BLaER1 (cell line): ENCODE measurements around the gene MCTS1.
"Not testable (repeated sequence)": the region's sequence is repeated elsewhere in the genome, so short reads cannot be mapped to it uniquely, and the experiment has no call there.

Experiments
- H3K27ac ChIP-seq: shearing (Covaris generic); formaldehyde crosslinking; 2 replicates; pipeline ENCODE4 v1.8.1; 2022
- H3K27me3 ChIP-seq: shearing (Covaris generic); formaldehyde crosslinking; 2 replicates; pipeline ENCODE4 v1.8.1; 2022
- H3K36me3 ChIP-seq: shearing (Covaris generic); formaldehyde crosslinking; 2 replicates; pipeline ENCODE4 v1.8.1; 2022
- H3K4me1 ChIP-seq: shearing (Covaris generic); formaldehyde crosslinking; 2 replicates; pipeline ENCODE4 v1.8.1; 2022
- H3K4me2 ChIP-seq: shearing (Covaris generic); formaldehyde crosslinking; 2 replicates; pipeline ENCODE4 v1.8.1; 2022
- H3K4me3 ChIP-seq: shearing (Covaris generic); formaldehyde crosslinking; 2 replicates; pipeline ENCODE4 v1.8.1; 2022
- H3K9ac ChIP-seq: shearing (Covaris generic); formaldehyde crosslinking; 2 replicates; pipeline ENCODE4 v1.8.1; 2022
- H3K9me3 ChIP-seq: shearing (Covaris generic); formaldehyde crosslinking; 2 replicates; pipeline ENCODE4 v1.8.1; 2022
- H4K20me1 ChIP-seq: shearing (Covaris generic); formaldehyde crosslinking; 2 replicates; pipeline ENCODE4 v1.8.1; 2022
- Cebpa-rat ChIP-seq: shearing (Covaris generic); IDR thresholded peaks from 2 replicates; pipeline ENCODE4 v1.8.1; 2022

Gene MCTS1

DNA sequence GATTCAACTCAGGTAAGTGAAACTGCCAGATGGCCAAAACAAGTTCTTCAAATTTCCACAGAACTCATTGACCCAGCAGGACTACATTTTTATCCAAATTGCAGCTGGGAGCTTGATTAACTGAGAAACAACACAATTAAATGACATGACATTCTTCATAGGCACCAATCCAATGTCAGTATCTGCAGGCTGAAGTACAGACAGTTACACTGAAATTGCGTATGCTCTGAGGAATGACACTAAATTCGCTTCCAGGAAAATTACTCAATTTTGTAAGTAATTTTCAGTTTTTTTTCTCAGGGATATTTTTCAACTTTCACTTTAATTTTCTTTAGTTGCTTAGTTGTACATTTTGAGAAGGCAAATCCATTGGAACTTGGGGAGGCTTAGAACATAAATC, 21.5 kb downstream of the MCTS1 start:
- Histone ChIP-seq H3K27ac (no peak overlapping the region), H3K9ac (no peak overlapping the region), H3K4me2 (no peak overlapping the region)

DNA sequence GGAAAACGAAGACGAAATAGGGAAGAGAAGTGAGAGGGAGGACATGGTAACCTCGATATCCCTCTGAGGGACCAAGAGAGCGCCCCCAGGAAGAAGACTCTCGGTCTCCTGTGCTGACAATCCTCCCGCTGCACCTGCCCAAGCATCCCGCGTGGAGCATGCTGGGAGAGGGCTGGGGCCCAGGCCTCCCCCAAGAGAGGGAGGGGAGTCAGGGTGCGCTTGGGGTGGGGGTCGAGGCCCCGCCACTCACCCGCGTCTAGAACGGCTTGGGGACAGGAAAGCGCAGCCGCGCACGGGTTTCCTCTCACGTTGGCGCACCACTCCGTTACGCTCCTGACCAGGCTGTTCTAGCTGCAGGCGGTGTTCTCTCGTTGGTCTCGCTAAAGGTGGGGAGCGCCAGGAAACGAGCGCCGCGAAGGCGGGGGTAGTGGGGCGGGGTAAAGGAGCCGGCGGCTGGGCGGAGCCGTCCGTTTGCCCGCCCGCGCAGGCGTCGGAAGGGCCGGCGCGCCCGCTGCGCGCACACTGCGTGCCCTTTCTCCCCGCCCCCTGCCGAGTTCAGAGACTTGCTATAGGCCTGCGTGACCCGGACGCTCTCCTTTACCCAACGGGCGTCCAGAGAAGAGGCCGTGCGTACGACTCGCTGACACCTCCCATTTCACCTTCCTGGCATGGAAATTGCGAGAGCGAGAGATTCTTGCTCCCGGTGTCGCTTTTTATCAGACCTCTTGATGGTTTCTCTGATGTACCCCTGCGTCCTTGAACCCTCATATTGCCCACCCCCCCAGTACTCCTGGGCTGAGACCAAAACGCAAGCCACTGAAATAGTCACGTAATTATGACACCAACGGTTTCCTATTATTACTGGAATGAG, 26.0 kb downstream of the MCTS1 start, which contains the start of gene C1GALT1C1:
TSS of gene C1GALT1C1 (minus strand) at position 388 of the 871 bp plus-strand sequence. CDS start 2,888 bp downstream, outside the sequence.
- no peaks in the 10 kb centered on the region for H3K27me3 ChIP-seq
- peak within 1 kb of the TSS; percentile 66 for H3K4me2 ChIP-seq
- no peak for TF ChIP-seq Cebpa-rat
- H3K9me3 ChIP-seq, result no peaks in the 10 kb centered on the region; the same call in 1 of the 2 replicates
- H4K20me1 ChIP-seq, result no peaks in the 10 kb centered on the region
- peaks cover 16% of the 10 kb centered on the region for H3K4me1 ChIP-seq
- no peaks in the 10 kb centered on the region for H3K36me3 ChIP-seq
- peak within 1 kb of the TSS; percentile 79 for H3K9ac ChIP-seq
- peak within 1 kb of the TSS; percentile 81 for H3K27ac ChIP-seq
- H3K4me3 ChIP-seq, result peak within 1 kb of the TSS; percentile 69

More for the DNA sequence above, 21.5 kb downstream of the MCTS1 start:
- no peak for TF ChIP-seq Cebpa-rat
- Histone ChIP-seq H3K9me3 (no peaks in the 10 kb centered on the region; the same call in 1 of the 2 replicates), H3K27me3 (no peaks in the 10 kb centered on the region), H3K36me3 (no peaks in the 10 kb centered on the region), H4K20me1 (no peaks in the 10 kb centered on the region), H3K4me1 (peaks cover 11% of the 10 kb centered on the region), H3K4me3 (no peak overlapping the region)

DNA sequence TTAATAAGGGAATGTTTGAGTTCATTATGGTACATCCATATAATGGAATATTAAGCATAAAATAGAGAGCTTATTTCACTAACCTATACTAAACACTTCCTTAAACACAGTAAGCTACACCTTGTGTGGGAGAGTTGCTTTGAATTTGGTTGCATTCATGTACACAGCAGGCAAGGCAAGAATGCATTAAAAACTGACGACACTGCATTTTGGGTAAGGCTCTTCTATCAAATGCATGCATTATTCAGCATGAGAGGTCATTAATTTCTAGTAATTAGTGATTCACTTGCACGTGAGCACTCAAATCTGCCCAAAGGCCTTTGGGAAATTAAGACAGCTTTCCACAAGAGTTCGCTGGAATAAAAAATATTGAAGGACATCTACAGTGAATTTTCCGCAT, 34.7 kb downstream of the MCTS1 start:
- H3K9me3 ChIP-seq, result no peaks in the 10 kb centered on the region
- no peaks in the 10 kb centered on the region for H4K20me1 ChIP-seq
- H3K27me3 ChIP-seq, result no peaks in the 10 kb centered on the region
- H3K4me3 ChIP-seq, result no peak overlapping the region
- no peak overlapping the region for H3K27ac ChIP-seq
- no peak overlapping the region for H3K9ac ChIP-seq
- no peaks in the 10 kb centered on the region for H3K36me3 ChIP-seq
- H3K4me1 ChIP-seq, result peaks cover 9% of the 10 kb centered on the region
- no peak for TF ChIP-seq Cebpa-rat
- H3K4me2 ChIP-seq, result no peak overlapping the region

DNA sequence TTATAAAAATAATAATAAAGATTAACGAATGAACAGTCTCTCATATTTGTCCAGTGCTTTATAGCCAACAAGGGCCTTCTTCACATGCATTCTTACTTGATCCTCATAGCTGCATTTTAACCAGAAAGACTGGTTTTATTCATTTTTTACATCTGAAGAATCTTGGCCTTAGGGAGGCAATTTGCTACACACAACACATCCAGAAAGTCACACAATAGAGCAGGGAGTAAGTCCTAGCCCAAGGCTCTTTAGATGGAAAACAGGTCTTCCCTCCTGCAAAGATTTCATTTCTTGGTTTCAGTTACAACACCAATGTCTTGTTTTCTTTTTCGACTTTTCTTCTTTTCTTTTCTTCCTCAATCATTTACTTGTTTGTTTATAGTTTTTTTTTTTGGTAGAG, 39.0 kb downstream of the MCTS1 start:
- no peak for TF ChIP-seq Cebpa-rat
- no peaks in the 10 kb centered on the region for H3K9me3 ChIP-seq
- H4K20me1 ChIP-seq, result no peaks in the 10 kb centered on the region
- no peaks in the 10 kb centered on the region for H3K36me3 ChIP-seq
- no peak overlapping the region for H3K27ac ChIP-seq
- no peaks in the 10 kb centered on the region for H3K4me1 ChIP-seq
- H3K4me2 ChIP-seq, result no peak overlapping the region
- H3K27me3 ChIP-seq, result no peaks in the 10 kb centered on the region
- no peak overlapping the region for H3K9ac ChIP-seq
- H3K4me3 ChIP-seq, result no peak overlapping the region

DNA sequence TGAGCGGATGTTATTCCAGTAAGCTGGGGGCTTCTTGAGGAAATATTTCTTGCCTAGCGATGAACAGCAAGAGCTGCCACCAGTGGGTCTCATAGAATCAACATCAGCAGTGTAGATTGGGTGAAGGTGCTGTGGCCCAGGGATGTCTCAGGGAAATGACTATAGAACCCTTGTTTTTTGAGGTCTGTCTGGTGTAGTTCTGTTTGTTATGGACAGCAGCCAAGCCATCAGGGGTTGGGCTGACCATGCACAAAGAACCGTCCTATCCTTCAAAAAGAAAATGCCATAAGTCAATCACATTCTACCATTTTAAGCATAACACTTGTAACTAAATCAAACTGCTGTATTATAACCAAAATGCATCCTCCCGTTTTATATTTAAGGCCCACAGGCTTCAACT, 43.2 kb downstream of the MCTS1 start:
- Histone ChIP-seq H3K27me3 (no peaks in the 10 kb centered on the region), H3K4me2 (no peak overlapping the region), H4K20me1 (no peaks in the 10 kb centered on the region), H3K27ac (no peak overlapping the region), H3K9me3 (peaks cover 5% of the 10 kb centered on the region; the same call in 1 of the 2 replicates), H3K9ac (no peak overlapping the region), H3K4me1 (no peaks in the 10 kb centered on the region), H3K4me3 (no peak overlapping the region), H3K36me3 (no peaks in the 10 kb centered on the region)
- TF ChIP-seq Cebpa-rat, result no peak

DNA sequence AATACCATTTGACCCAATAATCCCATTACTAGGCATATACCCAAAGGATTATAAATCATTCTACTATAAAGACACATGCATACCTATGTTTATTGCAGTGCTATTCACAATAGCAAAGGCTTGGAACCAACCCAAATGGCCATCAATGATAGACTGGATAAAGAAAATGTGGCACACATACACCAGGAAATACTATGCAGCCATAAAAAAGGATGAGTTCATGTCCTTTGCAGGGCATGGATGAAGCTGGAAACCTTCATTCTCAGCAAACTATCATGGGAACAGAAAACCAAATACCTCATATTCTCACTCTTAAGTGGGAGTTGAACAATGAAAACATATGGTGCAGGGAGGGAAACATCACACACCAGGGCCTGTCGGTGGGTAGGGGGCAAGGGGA, 48.4 kb downstream of the MCTS1 start:
- H3K9me3 ChIP-seq, H3K4me3 ChIP-seq, H3K27me3 ChIP-seq, H3K9ac ChIP-seq, H3K27ac ChIP-seq, H3K4me1 ChIP-seq, H4K20me1 ChIP-seq, H3K4me2 ChIP-seq, H3K36me3 ChIP-seq: not testable (repeated sequence)

DNA sequence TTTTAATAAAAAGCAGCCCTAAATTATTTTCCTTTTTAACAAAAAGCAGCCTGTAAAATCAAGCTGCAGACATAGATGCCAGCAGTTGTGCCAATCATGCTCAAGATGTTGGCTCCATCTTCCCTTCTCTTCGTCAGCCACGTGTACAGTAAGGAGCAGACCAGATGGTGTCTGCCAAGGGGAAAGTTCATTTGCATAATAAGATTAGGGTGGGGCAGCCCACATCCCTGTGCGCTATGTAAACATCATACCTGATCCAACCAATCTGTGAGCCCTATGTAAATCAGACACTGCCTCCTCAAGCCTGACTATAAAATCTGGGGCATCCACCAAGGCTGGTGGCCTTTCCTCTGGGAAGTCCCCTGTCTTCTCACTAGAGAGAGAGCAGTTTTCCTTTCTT, 49.1 kb downstream of the MCTS1 start:
- Histone ChIP-seq H3K4me1 (no peaks in the 10 kb centered on the region), H4K20me1 (no peaks in the 10 kb centered on the region), H3K27ac (no peak overlapping the region), H3K36me3 (no peaks in the 10 kb centered on the region), H3K4me3 (no peak overlapping the region), H3K4me2 (no peak overlapping the region), H3K27me3 (no peaks in the 10 kb centered on the region), H3K9ac (no peak overlapping the region), H3K9me3 (peaks cover 5% of the 10 kb centered on the region; the same call in 1 of the 2 replicates)
- no peak for TF ChIP-seq Cebpa-rat

DNA sequence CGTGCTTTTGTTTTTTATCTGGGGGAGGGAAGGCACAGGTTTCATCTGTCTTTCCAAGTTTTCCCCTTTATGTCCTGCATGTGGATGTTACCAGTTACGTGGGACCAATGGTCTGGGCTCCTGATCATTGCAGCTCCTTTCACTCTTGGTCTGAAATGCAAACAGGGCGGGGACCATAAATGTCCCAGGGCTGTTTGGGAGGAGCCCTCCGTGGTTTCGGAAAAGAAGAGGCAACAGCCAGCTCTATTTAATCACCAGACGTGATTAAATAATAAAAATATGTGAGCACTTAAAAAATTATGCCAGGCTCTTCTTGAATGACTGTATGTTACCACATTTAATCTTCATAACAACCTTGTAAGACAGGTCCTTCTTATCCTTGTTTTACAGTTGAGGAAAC, 56.7 kb downstream of the MCTS1 start:
- H3K4me2 ChIP-seq, result no peak overlapping the region

More for the DNA sequence above, 56.7 kb downstream of the MCTS1 start:
- no peaks in the 10 kb centered on the region for H3K36me3 ChIP-seq
- H3K4me1 ChIP-seq, result no peaks in the 10 kb centered on the region
- H3K27ac ChIP-seq, result no peak overlapping the region
- no peak overlapping the region for H3K9ac ChIP-seq
- no peaks in the 10 kb centered on the region for H3K27me3 ChIP-seq
- no peak for TF ChIP-seq Cebpa-rat
- H3K9me3 ChIP-seq, result no peaks in the 10 kb centered on the region
- H3K4me3 ChIP-seq, result no peak overlapping the region
- no peaks in the 10 kb centered on the region for H4K20me1 ChIP-seq
